Common myeloid progenitor, CD34-positive (primary cell): Measurements from ENCODE around the gene CIRBP.

ENCODE experiments used
- CTCF ChIA-PET: fragments of 350-600 bp; sonication (Branson Sonifier 250); formaldehyde crosslinking; loops from one replicate; lab custom pipeline; 2021; ENCODE audit warnings: antibody characterized with exemption; lab: Charles Lee
- POLR2A ChIA-PET: fragments of 350-600 bp; sonication (Branson Sonifier 250); formaldehyde crosslinking; loops from one replicate; lab custom pipeline; 2021; ENCODE audit warnings: antibody characterized with exemption; lab: Charles Lee
- DNase-seq, 3 donors: peaks; one replicate each; pipeline versions ENCODE4 v3.0.0 to v3.0.0-alpha.2; 2013
- H3K27ac ChIP-seq, 2 experiments: 1 replicate in 1 of 2; 2 replicates in 1 of 2; pipeline ENCODE4 v1.7.0; 2013; ENCODE audit warnings: inconsistent platforms in 2 of 2, low read length in 2 of 2, mild to moderate bottlenecking in 2 of 2, low read depth in 1 of 2, moderate library complexity in 1 of 2; ENCODE audit not compliant: severe bottlenecking in 2 of 2, insufficient read depth in 1 of 2, poor library complexity in 1 of 2
- H3K27me3 ChIP-seq, 5 experiments: replicated peaks in 2 of 5; 1 replicate in 3 of 5; 2 replicates in 2 of 5; pipeline versions ENCODE4 v1.6.1 to v1.7.0; 2013; ENCODE audit warnings: low read length in 4 of 5, mild to moderate bottlenecking in 2 of 5, moderate library complexity in 2 of 5, inconsistent platforms in 1 of 5; ENCODE audit not compliant: insufficient read depth in 5 of 5, control insufficient read depth in 4 of 5
- H3K36me3 ChIP-seq, 4 experiments: 1 replicate in 2 of 4; 2 replicates in 2 of 4; pipeline versions ENCODE4 v1.6.1 to v1.7.0; 2013; ENCODE audit warnings: low read length in 3 of 4, control low read depth in 1 of 4, mild to moderate bottlenecking in 1 of 4; ENCODE audit not compliant: control insufficient read depth in 4 of 4, insufficient read depth in 4 of 4
- H3K4me1 ChIP-seq, 4 experiments: 1 replicate in 3 of 4; 2 replicates in 1 of 4; pipeline versions ENCODE4 v1.6.1 to v1.7.1; 2013; ENCODE audit warnings: low read length in 3 of 4, mild to moderate bottlenecking in 3 of 4, control low read depth in 1 of 4, inconsistent platforms in 1 of 4, moderate library complexity in 1 of 4; ENCODE audit not compliant: control insufficient read depth in 4 of 4, insufficient read depth in 4 of 4; ENCODE audit errors: control extremely low read depth in 1 of 4
- H3K4me3 ChIP-seq, 7 experiments: 1 replicate in 4 of 7; 2 replicates in 3 of 7; pipeline versions ENCODE4 v1.5.1 to v1.7.0; 2013; ENCODE audit warnings: mild to moderate bottlenecking in 7 of 7, low read length in 6 of 7, moderate library complexity in 6 of 7, inconsistent platforms in 2 of 7, low read depth in 2 of 7, control low read depth in 1 of 7; ENCODE audit not compliant: insufficient read depth in 4 of 7, control insufficient read depth in 1 of 7; ENCODE audit errors: extremely low read depth in 1 of 7
- H3K9me3 ChIP-seq, 5 experiments: 1 replicate in 4 of 5; 2 replicates in 1 of 5; pipeline versions ENCODE4 v1.6.1 to v1.7.1; 2013; ENCODE audit warnings: low read length in 4 of 5, mild to moderate bottlenecking in 2 of 5, inconsistent platforms in 1 of 5, low read depth in 1 of 5, moderate library complexity in 1 of 5; ENCODE audit not compliant: control insufficient read depth in 4 of 5, insufficient read depth in 2 of 5; ENCODE audit errors: control extremely low read depth in 1 of 5
- WGBS: methylation state at CpG from one replicate; pipeline ENCODE4 v1.1.5; 2013; ENCODE audit not compliant: insufficient coverage; 5-methylcytosine and 5-hydroxymethylcytosine counted together

The CIRBP gene

GRCh38 chr19:1292419-1293151, 23.5 kb downstream of the CIRBP start:
- Histone ChIP-seq H3K27ac (no peak overlapping the region), H3K4me1 (peaks cover 0 to 13% (median 11%) of the 10 kb centered on the region in 4 experiments), H3K36me3 (no peaks in the 10 kb centered on the region), H3K27me3 (peaks cover 0 to 82% (median 12%) of the 10 kb centered on the region in 5 experiments), H3K4me3 (no peak overlapping the region), H3K9me3 (no peaks in the 10 kb centered on the region)
- ChIA-PET POLR2A (no interaction called here), CTCF (no interaction called here)
- 95% methylated on average over 16 of the region's 17 CpGs for WGBS
- DNase-seq = no peak

DNA sequence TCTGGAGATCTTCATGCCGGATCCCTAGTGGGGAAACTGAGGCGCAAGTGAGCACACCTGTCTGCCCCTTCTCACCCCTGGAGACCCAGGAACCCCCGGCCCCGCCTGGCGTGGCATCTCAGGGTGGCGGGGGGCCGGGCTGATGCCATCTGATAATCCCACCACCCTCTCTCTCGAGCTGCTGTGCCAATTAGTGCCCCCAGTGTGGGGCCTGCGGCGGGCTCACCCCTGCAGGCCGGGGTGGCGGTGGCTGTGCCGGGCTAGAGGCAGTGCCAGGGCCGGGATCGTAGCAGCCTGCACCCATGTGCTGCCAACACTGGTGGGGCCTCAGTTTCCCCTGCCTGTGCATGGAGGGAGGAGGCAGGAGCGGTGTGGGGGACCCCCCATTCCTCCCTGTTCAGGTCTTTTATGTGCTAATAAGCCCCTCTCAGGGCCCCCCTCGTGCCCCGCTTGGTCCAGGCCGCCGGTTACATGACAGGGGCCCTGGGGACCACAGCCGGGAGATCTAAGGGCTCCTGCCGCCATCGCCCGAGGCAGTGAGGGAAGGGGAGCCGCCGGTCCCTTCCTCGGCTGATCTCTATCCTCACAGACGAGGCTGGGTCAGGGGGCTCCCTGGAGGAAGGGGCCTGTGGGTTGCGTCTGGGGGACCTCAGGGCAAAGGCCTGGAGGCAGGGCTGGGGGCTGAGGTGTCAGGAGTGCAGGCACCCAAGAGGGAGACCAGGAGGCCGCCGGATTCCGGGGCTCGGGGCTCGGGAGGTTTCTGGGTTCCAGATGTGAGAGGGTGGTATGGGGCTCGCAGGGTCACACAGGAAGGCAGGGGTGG, 24.9 kb downstream of the CIRBP start:
- CTCF ChIA-PET = interaction anchor here (1.0 kb wide), 1 partner anchor 78 kb away, joined by 3 read pairs; no protein-coding TSS in a partner anchor
- H3K27ac ChIP-seq = no peak overlapping the region
- POLR2A ChIA-PET = no interaction called here
- peaks cover 0 to 9% (median 7%) of the 10 kb centered on the region in 4 experiments for H3K4me1 ChIP-seq
- no peak overlapping the region for H3K4me3 ChIP-seq
- 84% methylated on average over 26 of the region's 35 CpGs for WGBS
- no peak for DNase-seq
- H3K27me3 ChIP-seq = peaks cover 0 to 68% (median 2%) of the 10 kb centered on the region in 5 experiments
- H3K36me3 ChIP-seq = no peaks in the 10 kb centered on the region
- no peaks in the 10 kb centered on the region for H3K9me3 ChIP-seq

- 71% methylated on average over 13 of the region's 14 CpGs for WGBS
- H3K27me3 ChIP-seq = peaks cover 0 to 61% (median 2%) of the 10 kb centered on the region in 5 experiments
- H3K4me3 ChIP-seq = no peak overlapping the region
- ChIA-PET CTCF (interaction anchor here (1.0 kb wide), 1 partner anchor 77 kb away, joined by 3 read pairs; no protein-coding TSS in a partner anchor), POLR2A (no interaction called here)
- peaks cover 0 to 9% (median 7%) of the 10 kb centered on the region in 4 experiments for H3K4me1 ChIP-seq
- no peak for DNase-seq
- no peaks in the 10 kb centered on the region for H3K9me3 ChIP-seq
- H3K36me3 ChIP-seq = no peaks in the 10 kb centered on the region
- no peak overlapping the region for H3K27ac ChIP-seq
Observed at GRCh38 chr19:1294688-1295087, 25.6 kb downstream of the CIRBP start.

GRCh38 chr19:1295169-1296012, 26.3 kb downstream of the CIRBP start:
- H3K36me3 ChIP-seq = no peaks in the 10 kb centered on the region
- peaks cover 0 to 9% (median 7%) of the 10 kb centered on the region in 4 experiments for H3K4me1 ChIP-seq
- WGBS = 13% methylated on average over 68 of the region's 82 CpGs
- peaks cover 0 to 54% (median 2%) of the 10 kb centered on the region in 5 experiments for H3K27me3 ChIP-seq
- ChIA-PET POLR2A (no interaction called here), CTCF (interaction anchor here (1.0 kb wide), 2 partner anchors 20 to 76 kb away, joined by 3 read pairs; no protein-coding TSS in a partner anchor)
- H3K27ac ChIP-seq = no peak overlapping the region
- H3K9me3 ChIP-seq = no peaks in the 10 kb centered on the region
- peak; percentile 48 to 66 (median 63) for DNase-seq
- peak overlapping the region in 2 of 7 experiments; percentile 40 to 52 for H3K4me3 ChIP-seq

DNA sequence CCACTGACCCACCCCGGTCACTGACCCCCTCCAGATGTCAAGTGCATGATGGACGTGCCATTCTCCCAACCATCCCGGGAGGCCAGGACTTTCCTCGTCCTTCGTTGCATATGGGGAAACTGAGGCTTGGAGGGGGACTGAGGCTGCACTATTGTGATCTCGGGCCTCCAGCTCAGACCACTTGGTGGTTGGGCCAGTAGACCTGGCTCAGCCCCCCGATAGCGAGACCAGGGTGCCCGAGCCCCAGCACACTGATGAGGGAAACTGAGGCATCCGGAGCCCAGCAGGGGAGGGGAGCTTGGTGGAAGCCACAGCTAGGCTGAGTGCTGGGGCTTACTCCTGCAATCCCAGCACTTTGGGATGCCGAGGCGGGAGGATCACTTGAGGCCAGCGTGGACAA, 26.9 kb downstream of the CIRBP start:
- Histone ChIP-seq H3K4me3 (no peak overlapping the region), H3K27me3 (peaks cover 0 to 47% (median 2%) of the 10 kb centered on the region in 5 experiments), H3K36me3 (no peaks in the 10 kb centered on the region), H3K4me1 (peaks cover 0 to 9% (median 7%) of the 10 kb centered on the region in 4 experiments), H3K9me3 (no peaks in the 10 kb centered on the region), H3K27ac (no peak overlapping the region)
- WGBS = 84% methylated on average over 13 of the region's 13 CpGs
- DNase-seq = no peak
- CTCF ChIA-PET = interaction anchor here (1.0 to 1.2 kb wide), 2 partner anchors 19 to 51 kb away, joined by 3 read pairs; no protein-coding TSS in a partner anchor
- POLR2A ChIA-PET = no interaction called here

DNA sequence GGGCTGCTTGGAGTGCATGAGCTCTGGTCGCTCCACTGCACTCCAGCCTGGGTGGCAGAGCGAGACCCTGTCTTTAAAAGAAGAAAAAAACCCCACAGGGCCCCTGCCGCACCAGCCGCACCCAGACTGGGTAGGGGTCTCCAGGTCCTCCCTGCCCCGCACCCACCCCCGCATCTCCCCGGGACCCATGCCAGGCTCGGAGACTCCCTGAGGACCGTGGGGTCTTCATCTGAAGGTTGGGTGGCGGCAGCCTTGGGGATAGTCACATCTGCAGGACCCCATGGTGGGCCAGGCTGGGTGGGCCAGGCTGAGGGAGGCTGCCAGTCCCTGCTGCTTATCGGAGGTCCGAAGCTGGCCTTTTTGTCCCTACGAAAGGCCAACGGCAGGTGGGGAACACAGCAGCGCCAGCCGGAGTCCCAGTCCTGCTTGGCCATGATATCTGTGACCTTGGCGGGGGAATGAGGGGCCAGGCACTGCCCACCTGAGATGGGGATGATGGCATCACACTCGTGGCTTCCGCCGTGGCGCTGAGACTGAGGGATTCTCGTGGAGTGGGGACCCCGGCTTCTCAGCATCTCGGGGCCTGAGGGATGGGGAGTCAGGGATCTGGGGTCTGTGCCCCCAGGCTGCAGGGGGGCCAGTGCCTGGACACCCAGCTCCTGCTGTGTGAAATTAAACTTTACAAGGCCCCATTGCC, 27.6 kb downstream of the CIRBP start:
- CTCF ChIA-PET = interaction anchor here (1.0 to 1.2 kb wide), 2 partner anchors 19 to 51 kb away, joined by 3 read pairs; no protein-coding TSS in a partner anchor
- Histone ChIP-seq H3K27me3 (peaks cover 0 to 43% (median 2%) of the 10 kb centered on the region in 5 experiments), H3K36me3 (no peaks in the 10 kb centered on the region), H3K4me3 (no peak overlapping the region), H3K4me1 (peaks cover 0 to 9% (median 7%) of the 10 kb centered on the region in 4 experiments), H3K9me3 (no peaks in the 10 kb centered on the region), H3K27ac (no peak overlapping the region)
- WGBS = 91% methylated on average over 17 of the region's 24 CpGs
- POLR2A ChIA-PET = no interaction called here
- no peak for DNase-seq
